OCI-LY7 (cell line): ENCODE data around the gene SDCBP2. TPM values are rescaled to one million over a fixed set of nuclear protein-coding genes. Genes with fewer than 3 reads are reported as not detected.

Source experiments
- BruUV-seq: library from RNA; stranded (reverse); fragments of 400-500 nt; replicated peaks from 2 replicates; lab custom pipeline; 2021; lab: Mats Ljungman, UMichigan
- CTCF ChIA-PET: fragments of 300-600 bp; sonication (Branson Sonifier 250); formaldehyde crosslinking; loops from one replicate; lab custom pipeline; 2022; ENCODE audit warnings: antibody characterized with exemption; ENCODE audit not compliant: unreplicated experiment; lab: Charles Lee
- POLR2A ChIA-PET: fragments of 300-600 bp; sonication (Branson Sonifier 250); formaldehyde crosslinking; loops from one replicate; lab custom pipeline; 2022; ENCODE audit warnings: antibody characterized with exemption; lab: Charles Lee
- DNase-seq: peaks from one replicate; pipeline ENCODE4 v3.0.0-alpha.2; 2015; ENCODE audit warnings: low spot score
- H2AFZ ChIP-seq: fragments of 200-600 bp; sonication (generic), shearing (Covaris generic); 2 replicates; pipeline ENCODE4 v1.6.1; 2014; ENCODE audit warnings: mild to moderate bottlenecking, antibody characterized with exemption, low read length, moderate library complexity
- H3K27ac ChIP-seq: fragments of 200-600 bp; sonication (generic); 2 replicates; pipeline ENCODE4 v1.5.1; 2014; ENCODE audit warnings: mixed run types, low read depth, mild to moderate bottlenecking, moderate library complexity, low read length, inconsistent platforms; ENCODE audit not compliant: poor library complexity, severe bottlenecking
- H3K36me3 ChIP-seq: fragments of 200-600 bp; sonication (generic); 2 replicates; pipeline ENCODE4 v1.6.1; 2014; ENCODE audit warnings: mild to moderate bottlenecking, antibody characterized with exemption, low read length, moderate library complexity, mixed read lengths; ENCODE audit not compliant: insufficient read depth
- H3K4me1 ChIP-seq: fragments of 200-600 bp; sonication (generic); 2 replicates; pipeline ENCODE4 v1.5.1; 2014; ENCODE audit warnings: mild to moderate bottlenecking, low read length; ENCODE audit not compliant: insufficient read depth, poor library complexity, severe bottlenecking
- H3K4me2 ChIP-seq: fragments of 200-600 bp; sonication (generic); 2 replicates; pipeline ENCODE4 v1.6.1; 2014; ENCODE audit warnings: mild to moderate bottlenecking, low read length
- H3K4me3 ChIP-seq: fragments of 200-600 bp; sonication (generic); 2 replicates; pipeline ENCODE4 v1.5.1; 2014; ENCODE audit warnings: mild to moderate bottlenecking, low read depth, low read length; ENCODE audit not compliant: poor library complexity, severe bottlenecking
- H3K79me2 ChIP-seq: fragments of 200-600 bp; sonication (generic); 2 replicates; pipeline ENCODE4 v1.6.1; 2016; ENCODE audit warnings: low read depth, mild to moderate bottlenecking, low read length, moderate library complexity, mixed read lengths; ENCODE audit not compliant: insufficient read depth
- H3K9me2 ChIP-seq: fragments of 200-600 bp; sonication (generic); 2 replicates; pipeline ENCODE4 v1.6.1; 2016; ENCODE audit warnings: mild to moderate bottlenecking, low read length, mixed read lengths; ENCODE audit not compliant: insufficient read depth
- H3K9me3 ChIP-seq: fragments of 200-600 bp; sonication (generic); 2 replicates; pipeline ENCODE4 v1.6.1; 2014; ENCODE audit warnings: mild to moderate bottlenecking, mixed run types, low read length, mixed read lengths
- H4K20me1 ChIP-seq: fragments of 200-600 bp; sonication (generic); 2 replicates; pipeline ENCODE4 v1.6.1; 2014; ENCODE audit warnings: mild to moderate bottlenecking, antibody characterized with exemption, low read length, moderate library complexity, mixed read lengths; ENCODE audit not compliant: insufficient read depth
- CTCF ChIP-seq: fragments of 200-600 bp; sonication (generic); conservative IDR thresholded peaks from 2 replicates; pipeline ENCODE4 v1.5.1; 2014; ENCODE audit warnings: mild to moderate bottlenecking, antibody characterized with exemption, low read length, moderate library complexity, mixed read lengths
- EZH2phosphoT487 ChIP-seq: fragments of 200-600 bp; sonication (generic); IDR thresholded peaks from 2 replicates; pipeline ENCODE4 v1.6.1; 2018; ENCODE audit warnings: low read depth, borderline replicate concordance, mild to moderate bottlenecking, mixed run types, antibody characterized with exemption, low read length, moderate library complexity, mixed read lengths
- intact Hi-C: fragments of 100-400 bp; cut with micrococcal nuclease; formaldehyde crosslinking; loops from one replicate; pipeline ENCODE4 v1.10.0; 2022; ENCODE audit not compliant: unreplicated experiment
- total RNA-seq, 2 experiments: library from RNA; depleted of rRNA in 1 of 2; stranded (reverse); fragments of >200 nt in 1 of 2; shearing (Covaris generic) in 1 of 2; gene quantifications; 2 replicates each; pipeline ENCODE4 v1.2.3, GENCODE V29; 2014 to 2022

The SDCBP2 gene
- total RNA-seq, 2 experiments from 2014 or later: 1.8 to 2.6 TPM

- DNase-seq: no peak
- Histone ChIP-seq H3K4me1 (no peaks in the 10 kb centered on the region), H3K9me3 (no peaks in the 10 kb centered on the region), H3K4me3 (no peak overlapping the region), H3K79me2 (no peaks in the 10 kb centered on the region), H3K36me3 (no peaks in the 10 kb centered on the region), H3K9me2 (no peaks in the 10 kb centered on the region), H3K4me2 (no peak overlapping the region), H4K20me1 (no peaks in the 10 kb centered on the region), H3K27ac (no peak overlapping the region), H2AFZ (no peak overlapping the region)
- intact Hi-C loops: no loop called here
- POLR2A ChIA-PET: no interaction called here
- no peak for TF ChIP-seq EZH2phosphoT487
- no peak for TF ChIP-seq CTCF
- CTCF ChIA-PET: interaction anchor here (0.6 kb wide), 1 partner anchor 60 kb away, joined by 3 read pairs; no protein-coding TSS in a partner anchor
- BruUV-seq: no TSS peak
Measured at GRCh38 chr20:1307171-1307570, 21.8 kb downstream of the SDCBP2 start.

- Histone ChIP-seq H3K9me2 (no peaks in the 10 kb centered on the region), H3K27ac (no peak overlapping the region), H3K4me2 (no peak overlapping the region), H3K36me3 (no peaks in the 10 kb centered on the region), H2AFZ (no peak overlapping the region), H3K79me2 (no peaks in the 10 kb centered on the region), H4K20me1 (no peaks in the 10 kb centered on the region), H3K4me1 (no peaks in the 10 kb centered on the region), H3K4me3 (no peak overlapping the region), H3K9me3 (no peaks in the 10 kb centered on the region)
- no TSS peak for BruUV-seq
- POLR2A ChIA-PET: no interaction called here
- CTCF ChIA-PET: interaction anchor here (0.6 kb wide), 1 partner anchor 60 kb away, joined by 3 read pairs; no protein-coding TSS in a partner anchor
- no peak for DNase-seq
- TF ChIP-seq EZH2phosphoT487 (no peak), CTCF (no peak)
- intact Hi-C loops: no loop called here
Measured at GRCh38 chr20:1306316-1307135, 22.4 kb downstream of the SDCBP2 start.

- Histone ChIP-seq H3K4me3 (no peak overlapping the region), H3K36me3 (no peaks in the 10 kb centered on the region), H3K9me2 (no peaks in the 10 kb centered on the region), H4K20me1 (no peaks in the 10 kb centered on the region), H3K9me3 (no peaks in the 10 kb centered on the region), H3K79me2 (no peaks in the 10 kb centered on the region), H3K4me2 (no peak overlapping the region), H3K4me1 (no peaks in the 10 kb centered on the region), H2AFZ (no peak overlapping the region), H3K27ac (no peak overlapping the region)
- TF ChIP-seq EZH2phosphoT487 (no peak), CTCF (no peak)
- ChIA-PET POLR2A (no interaction called here), CTCF (no interaction called here)
- no TSS peak for BruUV-seq
- intact Hi-C loops: no loop called here
- DNase-seq: no peak
Measured at GRCh38 chr20:1305712-1306111, 23.2 kb downstream of the SDCBP2 start.
